ENCODE data around the gene PCDH9.

DNA sequence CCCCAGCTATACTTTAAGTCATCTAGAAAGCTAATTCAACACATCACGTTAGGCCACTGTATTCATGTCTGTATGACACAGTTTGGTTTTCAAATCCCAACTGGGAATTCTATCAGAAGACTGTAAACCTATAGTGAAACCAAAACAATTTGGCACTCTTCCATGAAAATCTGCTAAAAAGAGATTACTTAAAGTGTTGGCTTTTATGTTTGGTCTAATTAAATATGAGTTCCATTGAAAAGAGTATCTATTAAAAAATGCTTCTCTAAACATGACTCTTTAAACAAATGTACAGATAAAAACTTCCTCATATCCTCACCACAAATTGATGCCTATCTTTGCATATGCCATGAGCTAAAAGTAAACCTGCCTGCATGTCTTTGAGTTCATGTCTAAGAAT is 25.4 kb downstream of the PCDH9 start:
- TF ChIP-seq, protein P1, sequence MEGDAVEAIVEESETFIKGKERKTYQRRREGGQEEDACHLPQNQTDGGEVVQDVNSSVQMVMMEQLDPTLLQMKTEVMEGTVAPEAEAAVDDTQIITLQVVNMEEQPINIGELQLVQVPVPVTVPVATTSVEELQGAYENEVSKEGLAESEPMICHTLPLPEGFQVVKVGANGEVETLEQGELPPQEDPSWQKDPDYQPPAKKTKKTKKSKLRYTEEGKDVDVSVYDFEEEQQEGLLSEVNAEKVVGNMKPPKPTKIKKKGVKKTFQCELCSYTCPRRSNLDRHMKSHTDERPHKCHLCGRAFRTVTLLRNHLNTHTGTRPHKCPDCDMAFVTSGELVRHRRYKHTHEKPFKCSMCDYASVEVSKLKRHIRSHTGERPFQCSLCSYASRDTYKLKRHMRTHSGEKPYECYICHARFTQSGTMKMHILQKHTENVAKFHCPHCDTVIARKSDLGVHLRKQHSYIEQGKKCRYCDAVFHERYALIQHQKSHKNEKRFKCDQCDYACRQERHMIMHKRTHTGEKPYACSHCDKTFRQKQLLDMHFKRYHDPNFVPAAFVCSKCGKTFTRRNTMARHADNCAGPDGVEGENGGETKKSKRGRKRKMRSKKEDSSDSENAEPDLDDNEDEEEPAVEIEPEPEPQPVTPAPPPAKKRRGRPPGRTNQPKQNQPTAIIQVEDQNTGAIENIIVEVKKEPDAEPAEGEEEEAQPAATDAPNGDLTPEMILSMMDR (IDR thresholded peaks at IDR 0.05), result no peak
- no peak for TF ChIP-seq POLR2AphosphoS5 (IDR thresholded peaks at IDR 0.05)
- TF ChIP-seq EP300 (IDR thresholded peaks at IDR 0.05), result no peak

All from upper lobe of left lung (tissue), 4 donors.